Measurements from ENCODE around the gene KLHL29.

The KLHL29 gene

DNA sequence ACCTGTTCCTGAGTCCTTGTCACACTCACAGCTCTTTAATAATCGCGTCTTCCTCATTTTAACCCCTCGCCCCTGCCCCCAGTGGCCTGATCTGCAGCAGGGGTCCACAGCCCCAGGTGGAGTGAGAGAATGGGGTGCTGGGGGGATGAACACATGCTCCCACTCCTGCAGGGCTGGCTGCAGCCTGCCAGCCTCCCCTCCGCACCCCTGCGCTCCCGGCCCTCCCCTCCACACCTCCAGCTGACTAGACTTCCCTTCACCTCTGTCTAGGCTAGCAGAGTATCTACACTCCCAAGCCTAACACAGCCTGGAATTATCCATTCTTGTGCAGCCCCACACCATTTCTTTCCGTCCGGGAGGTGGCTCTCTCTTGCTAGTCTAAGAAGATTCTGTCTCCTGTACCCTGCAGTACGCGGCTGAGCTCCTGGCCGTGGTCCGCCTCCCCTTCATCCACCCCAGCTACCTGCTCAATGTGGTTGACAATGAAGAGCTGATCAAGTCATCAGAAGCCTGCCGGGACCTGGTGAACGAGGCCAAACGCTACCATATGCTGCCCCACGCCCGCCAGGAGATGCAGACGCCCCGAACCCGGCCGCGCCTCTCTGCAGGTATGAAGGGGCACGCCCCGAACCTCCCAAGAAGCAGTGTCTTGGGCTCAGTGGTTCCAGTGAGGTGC is 310.4 kb downstream of the KLHL29 start:
- DNase-seq (ENCODE audit: low read depth in 2 of 2) = no peak

- no peak for DNase-seq (ENCODE audit: low read depth in 2 of 2)
These were observed 311.1 kb downstream of the KLHL29 start for GRCh38 chr2:23695890-23696751.

DNA sequence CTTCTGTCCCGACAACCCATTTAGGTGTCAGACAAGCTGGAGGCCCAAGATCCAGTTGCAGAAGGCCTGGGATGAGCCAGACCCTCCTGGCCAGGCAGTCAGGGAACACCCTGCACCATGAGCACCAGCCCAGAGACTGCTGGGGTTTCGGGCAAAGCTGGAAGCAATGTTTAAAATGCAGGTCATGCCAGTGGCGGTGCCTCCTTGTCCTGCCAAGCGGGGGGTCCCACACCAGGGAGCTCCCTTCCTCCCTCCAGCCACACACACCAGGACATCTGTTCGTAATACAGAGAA is 311.7 kb downstream of the KLHL29 start:
- no peak for DNase-seq (ENCODE audit: low read depth in 2 of 2)

DNA sequence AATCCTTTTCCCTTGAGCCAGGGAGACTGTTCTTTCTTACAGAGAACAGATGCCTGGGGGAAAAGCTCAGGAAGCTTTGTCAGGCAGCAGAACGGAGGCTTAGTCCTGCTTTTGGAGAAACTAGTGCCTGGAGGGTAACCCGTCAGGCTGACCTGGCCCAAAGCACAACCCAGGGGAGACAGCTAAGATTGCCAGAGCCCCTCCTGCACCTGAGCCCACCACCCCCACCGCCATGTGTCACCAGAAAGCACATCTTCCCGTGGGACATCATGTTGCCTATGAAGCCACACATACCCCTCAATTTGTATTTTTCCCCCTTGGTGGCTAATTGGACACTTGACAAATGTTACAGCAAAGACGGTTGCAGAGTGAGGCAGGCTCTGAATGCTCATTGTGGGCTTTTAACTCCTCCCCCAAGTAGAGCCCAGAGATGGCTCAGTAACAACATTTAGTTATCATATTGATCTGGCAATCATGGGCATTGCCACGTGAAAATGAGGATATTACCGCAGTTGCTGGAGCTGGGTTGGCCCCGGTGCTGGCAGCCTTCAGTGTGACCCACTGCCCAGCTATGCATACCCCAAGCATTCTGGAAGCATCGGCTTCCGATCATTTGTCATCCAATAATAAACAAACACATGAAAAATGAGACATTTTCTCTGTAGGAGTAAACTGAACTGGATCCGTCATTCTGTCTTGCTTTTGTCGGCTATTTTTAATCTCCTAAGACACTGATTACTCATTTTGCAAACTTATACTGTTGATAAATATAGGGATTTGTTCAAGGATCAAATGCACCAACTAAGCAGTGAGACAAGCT is 312.5 kb downstream of the KLHL29 start:
- no peak for DNase-seq (ENCODE audit: low read depth in 2 of 2)

GRCh38 chr2:23698116-23698693 is 313.2 kb downstream of the KLHL29 start:
- no peak for DNase-seq (ENCODE audit: low read depth in 2 of 2)

- no peak for DNase-seq (ENCODE audit: low read depth in 2 of 2)
These were observed 314.0 kb downstream of the KLHL29 start for GRCh38 chr2:23698721-23699579.

GRCh38 chr2:23699580-23699925 is 314.6 kb downstream of the KLHL29 start:
- no peak for DNase-seq (ENCODE audit: low read depth in 2 of 2)

- no peak for DNase-seq (ENCODE audit: low read depth in 2 of 2)
These were observed 315.6 kb downstream of the KLHL29 start for GRCh38 chr2:23700627-23701026.

DNA sequence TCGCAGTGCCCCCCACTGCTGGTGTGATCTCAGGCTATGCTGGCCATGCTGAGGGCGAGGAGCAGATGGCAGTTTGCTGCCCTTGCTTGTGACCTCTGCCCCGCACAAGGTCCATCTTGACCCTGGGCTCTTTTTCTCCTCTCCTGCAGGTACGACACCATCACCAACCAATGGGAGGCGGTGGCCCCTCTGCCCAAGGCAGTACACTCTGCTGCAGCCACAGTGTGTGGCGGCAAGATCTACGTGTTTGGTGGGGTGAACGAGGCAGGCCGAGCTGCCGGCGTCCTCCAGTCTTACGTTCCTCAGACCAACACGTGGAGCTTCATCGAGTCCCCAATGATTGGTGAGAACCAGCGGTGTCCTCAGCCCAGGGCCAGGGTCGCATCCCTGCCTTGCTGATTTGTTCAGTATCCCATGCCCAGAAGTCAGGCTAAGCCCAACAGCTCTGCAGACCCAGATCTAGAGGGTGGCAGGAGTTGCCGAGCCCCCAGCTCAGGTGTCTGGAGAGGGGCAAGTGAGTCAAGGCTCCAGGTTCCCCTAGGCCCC is 318.1 kb downstream of the KLHL29 start:
- DNase-seq (ENCODE audit: low read depth in 2 of 2) = no peak

GRCh38 chr2:23703583-23704385 is 318.8 kb downstream of the KLHL29 start:
- DNase-seq (ENCODE audit: low read depth in 2 of 2) = no peak

GRCh38 chr2:23705771-23706612 is 321.0 kb downstream of the KLHL29 start:
- no peak for DNase-seq (ENCODE audit: low read depth in 2 of 2)

GRCh38 chr2:23706613-23707078 is 321.7 kb downstream of the KLHL29 start:
- no peak for DNase-seq (ENCODE audit: low read depth in 2 of 2)

DNA sequence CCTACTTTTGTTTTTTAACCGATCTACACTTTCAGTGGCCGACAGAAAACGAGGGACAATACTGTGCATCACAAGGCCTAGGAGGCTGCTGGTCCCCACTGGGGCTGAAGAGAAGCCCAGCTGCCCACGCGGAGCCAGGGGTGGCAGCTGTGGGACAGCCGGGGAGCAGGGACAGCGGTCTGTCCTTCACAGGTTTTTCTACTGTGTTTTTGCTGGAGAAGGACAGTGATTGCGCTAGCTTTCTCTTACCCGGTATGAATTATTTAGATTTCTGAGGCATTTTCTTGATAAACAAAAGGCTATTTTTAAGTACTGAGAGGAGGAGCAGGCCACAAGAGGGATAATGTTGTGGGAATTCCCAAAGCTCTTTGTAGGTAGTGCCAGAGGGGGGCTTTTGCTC is 322.1 kb downstream of the KLHL29 start:
- no peak for DNase-seq (ENCODE audit: low read depth in 2 of 2)

GRCh38 chr2:23708771-23709170 is 323.8 kb downstream of the KLHL29 start:
- DNase-seq (ENCODE audit: low read depth in 2 of 2) = no peak

DNA sequence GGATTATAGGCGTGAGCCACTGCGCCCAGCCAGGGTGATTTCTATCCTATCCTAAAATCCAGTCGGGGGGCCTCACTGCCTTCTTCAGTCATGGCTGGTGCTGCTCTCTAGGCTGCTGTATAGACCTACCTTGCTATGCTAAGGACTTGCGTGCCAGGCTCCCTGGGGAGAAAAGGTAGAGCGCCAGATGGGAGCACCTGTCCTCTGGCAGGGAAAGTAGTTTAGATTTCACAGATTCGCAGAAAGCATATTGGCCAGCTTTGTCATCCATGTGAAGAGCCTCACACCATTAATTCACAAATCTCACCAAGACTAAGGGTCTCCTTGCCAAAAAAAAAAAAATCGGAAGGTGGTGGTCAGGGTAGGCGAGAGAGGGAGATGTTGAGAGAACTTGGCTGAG is 324.3 kb downstream of the KLHL29 start:
- no peak for DNase-seq (ENCODE audit: low read depth in 2 of 2)

GRCh38 chr2:23711979-23712755 is 327.2 kb downstream of the KLHL29 start:
- no peak for DNase-seq (ENCODE audit: low read depth in 2 of 2)

DNA sequence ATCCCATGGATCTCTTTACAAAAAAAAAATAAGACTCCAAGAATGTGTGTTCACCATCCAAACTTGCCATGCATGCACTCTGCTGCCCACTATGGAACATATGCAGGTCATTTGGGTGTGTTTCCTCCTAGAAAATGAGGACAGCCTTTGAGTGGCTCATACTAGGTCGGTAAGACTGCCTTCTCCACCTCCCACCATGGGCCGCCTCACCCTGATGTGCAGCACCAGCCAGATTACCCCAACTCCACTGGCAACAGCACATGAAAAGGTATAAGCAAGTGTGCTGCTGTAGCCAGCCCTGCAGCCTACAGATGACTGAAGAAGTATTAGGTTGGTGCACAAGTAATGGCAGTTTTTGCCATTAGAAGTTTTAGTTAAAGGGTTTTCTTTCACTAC is 327.8 kb downstream of the KLHL29 start:
- no peak for DNase-seq (ENCODE audit: low read depth in 2 of 2)

- no peak for DNase-seq (ENCODE audit: low read depth in 2 of 2)
These were observed 328.4 kb downstream of the KLHL29 start for GRCh38 chr2:23713351-23713750.
